Fibroblast of villous mesenchyme (primary cell): Measurements from ENCODE around the gene KCNIP4. TPM values are rescaled to one million over a fixed set of nuclear protein-coding genes. Genes with fewer than 3 reads are reported as not detected.

Experiments
- DNase-seq: peaks from one replicate; pipeline ENCODE4 v3.0.0-alpha.2; 2010; ENCODE audit warnings: low read depth
- H3K4me3 ChIP-seq: 2 replicates; pipeline ENCODE4 v1.5.1; 2011; ENCODE audit warnings: low read depth, mild to moderate bottlenecking, low read length
- total RNA-seq: library from RNA; depleted of rRNA; stranded (reverse); fragments of >200 nt; gene quantifications from 2 replicates; pipeline ENCODE4 v1.2.3, GENCODE V29; 2012
- TF ChIP-seq, protein P1 (sequence below): IDR thresholded peaks from 2 replicates; pipeline ENCODE4 v1.5.1; 2012; ENCODE audit warnings: low read depth, mild to moderate bottlenecking, low read length; ENCODE audit not compliant: insufficient read depth

Gene KCNIP4
- total RNA-seq, 1 donor: under 0.01 TPM

DNA sequence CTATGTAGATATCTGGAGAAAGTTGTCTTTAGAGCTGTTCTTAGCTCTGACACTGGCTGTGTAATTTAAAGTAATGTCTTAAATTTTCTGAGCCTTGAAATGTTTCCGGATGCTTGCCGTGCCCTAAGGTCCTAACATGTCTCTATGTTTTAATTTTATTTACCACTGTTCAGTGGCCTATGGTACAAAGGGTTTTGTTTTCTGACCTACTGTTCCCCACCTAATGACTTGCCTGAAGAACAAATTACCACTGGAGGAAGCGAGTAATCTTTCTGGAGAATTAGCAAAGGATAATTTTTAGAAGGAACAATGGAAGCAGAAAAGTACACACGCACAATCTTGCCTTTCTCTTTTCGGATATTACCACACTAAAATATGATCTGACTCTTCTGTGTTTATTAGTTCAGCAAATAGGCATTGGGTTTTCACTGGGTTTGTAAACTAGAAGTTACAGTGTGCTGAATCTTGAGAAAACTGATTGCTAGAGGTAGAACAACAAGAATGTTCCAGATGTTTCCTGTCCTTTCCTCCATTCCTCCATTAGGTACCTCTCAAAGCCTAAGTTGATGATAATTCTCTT, 812.4 kb downstream of the KCNIP4 start:
- TF ChIP-seq, protein P1, sequence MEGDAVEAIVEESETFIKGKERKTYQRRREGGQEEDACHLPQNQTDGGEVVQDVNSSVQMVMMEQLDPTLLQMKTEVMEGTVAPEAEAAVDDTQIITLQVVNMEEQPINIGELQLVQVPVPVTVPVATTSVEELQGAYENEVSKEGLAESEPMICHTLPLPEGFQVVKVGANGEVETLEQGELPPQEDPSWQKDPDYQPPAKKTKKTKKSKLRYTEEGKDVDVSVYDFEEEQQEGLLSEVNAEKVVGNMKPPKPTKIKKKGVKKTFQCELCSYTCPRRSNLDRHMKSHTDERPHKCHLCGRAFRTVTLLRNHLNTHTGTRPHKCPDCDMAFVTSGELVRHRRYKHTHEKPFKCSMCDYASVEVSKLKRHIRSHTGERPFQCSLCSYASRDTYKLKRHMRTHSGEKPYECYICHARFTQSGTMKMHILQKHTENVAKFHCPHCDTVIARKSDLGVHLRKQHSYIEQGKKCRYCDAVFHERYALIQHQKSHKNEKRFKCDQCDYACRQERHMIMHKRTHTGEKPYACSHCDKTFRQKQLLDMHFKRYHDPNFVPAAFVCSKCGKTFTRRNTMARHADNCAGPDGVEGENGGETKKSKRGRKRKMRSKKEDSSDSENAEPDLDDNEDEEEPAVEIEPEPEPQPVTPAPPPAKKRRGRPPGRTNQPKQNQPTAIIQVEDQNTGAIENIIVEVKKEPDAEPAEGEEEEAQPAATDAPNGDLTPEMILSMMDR: no peak
- no peak overlapping the region for H3K4me3 ChIP-seq
- DNase-seq: peak; percentile 5

DNA sequence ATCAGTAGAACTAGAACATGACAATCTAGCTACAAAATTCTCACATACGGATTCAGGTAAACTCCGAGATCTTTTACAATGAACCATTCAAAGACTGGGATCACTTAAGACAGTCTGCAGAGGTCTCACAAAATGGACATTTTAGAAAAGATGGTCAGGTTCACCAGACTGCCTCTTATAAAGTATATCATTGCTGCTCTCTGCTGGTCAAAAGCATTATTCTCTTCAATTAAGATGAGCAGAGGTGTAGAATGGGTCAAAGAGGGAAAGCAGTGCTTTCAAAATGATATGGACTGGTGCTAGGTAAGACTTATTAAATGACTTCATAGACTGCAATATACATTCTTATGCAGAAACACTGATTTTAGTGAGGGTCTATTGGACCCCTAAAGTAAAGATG, 813.6 kb downstream of the KCNIP4 start:
- DNase-seq: peak; percentile 50
- H3K4me3 ChIP-seq: no peak overlapping the region
- TF ChIP-seq, protein P1: peak; percentile 37

DNA sequence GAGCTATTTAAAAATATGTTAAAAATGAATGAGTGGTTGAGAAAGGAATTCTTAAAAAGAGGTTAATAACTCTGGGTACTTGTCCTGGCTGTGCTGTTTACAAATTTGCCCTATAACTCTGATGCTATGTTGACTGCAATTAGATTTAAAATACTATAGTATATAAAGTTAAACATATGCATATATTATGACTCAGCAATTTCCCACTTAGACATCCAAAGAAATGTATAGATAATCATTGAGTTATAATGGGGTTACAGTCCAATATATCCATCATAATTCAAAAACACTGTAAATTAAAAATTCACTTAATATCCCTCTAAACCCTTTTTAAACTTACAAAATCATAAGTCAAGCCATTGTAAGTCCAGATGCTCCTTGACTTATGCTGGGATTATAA, 818.0 kb downstream of the KCNIP4 start:
- DNase-seq: no peak
- TF ChIP-seq, protein P1: no peak
- no peak overlapping the region for H3K4me3 ChIP-seq

DNA sequence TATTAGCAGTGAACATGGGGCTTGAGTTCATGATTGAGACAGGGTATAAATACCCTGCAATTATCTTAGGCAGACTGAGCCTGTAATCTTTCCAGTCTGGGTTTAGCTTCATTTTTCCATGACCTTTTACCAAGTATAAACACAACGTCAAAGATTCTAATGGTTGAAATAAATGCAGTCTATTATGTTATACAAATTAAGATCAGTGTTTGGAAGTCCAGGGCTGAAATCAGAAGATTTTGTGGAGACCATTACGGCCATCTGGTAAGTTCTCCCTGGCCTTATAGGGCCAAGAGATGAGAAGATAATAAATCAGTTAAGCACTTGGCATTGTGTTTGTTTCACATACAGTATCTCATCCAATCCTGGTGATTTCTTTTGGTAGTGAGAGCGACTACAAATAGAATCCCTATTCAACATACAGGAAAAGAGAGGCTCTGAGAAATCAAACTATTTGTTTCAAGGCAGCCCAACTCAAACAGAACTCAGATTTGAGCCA, 822.5 kb downstream of the KCNIP4 start:
- TF ChIP-seq, protein P1: no peak
- no peak for DNase-seq
- H3K4me3 ChIP-seq: no peak overlapping the region

DNA sequence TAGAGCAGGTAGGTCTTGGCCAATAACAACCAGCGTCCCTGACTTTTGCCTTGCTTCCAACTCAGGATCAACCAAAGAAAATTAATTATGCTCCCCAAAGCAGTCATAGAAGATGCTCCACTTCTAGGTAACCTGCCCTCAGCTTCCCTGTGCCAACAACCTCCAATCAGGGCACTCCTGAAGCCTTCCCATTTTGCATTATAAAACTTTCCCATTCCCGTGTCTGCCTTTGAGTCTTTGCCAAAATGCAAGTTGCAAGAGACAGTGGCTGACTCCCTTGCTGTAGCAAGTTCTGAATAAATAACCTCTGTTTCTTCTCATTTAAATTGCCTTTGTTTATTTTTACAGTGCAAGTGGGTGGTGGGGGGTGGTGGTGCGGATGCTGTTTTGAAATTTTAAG, 830.3 kb downstream of the KCNIP4 start:
- no peak for DNase-seq
- no peak overlapping the region for H3K4me3 ChIP-seq
- TF ChIP-seq, protein P1: no peak

DNA sequence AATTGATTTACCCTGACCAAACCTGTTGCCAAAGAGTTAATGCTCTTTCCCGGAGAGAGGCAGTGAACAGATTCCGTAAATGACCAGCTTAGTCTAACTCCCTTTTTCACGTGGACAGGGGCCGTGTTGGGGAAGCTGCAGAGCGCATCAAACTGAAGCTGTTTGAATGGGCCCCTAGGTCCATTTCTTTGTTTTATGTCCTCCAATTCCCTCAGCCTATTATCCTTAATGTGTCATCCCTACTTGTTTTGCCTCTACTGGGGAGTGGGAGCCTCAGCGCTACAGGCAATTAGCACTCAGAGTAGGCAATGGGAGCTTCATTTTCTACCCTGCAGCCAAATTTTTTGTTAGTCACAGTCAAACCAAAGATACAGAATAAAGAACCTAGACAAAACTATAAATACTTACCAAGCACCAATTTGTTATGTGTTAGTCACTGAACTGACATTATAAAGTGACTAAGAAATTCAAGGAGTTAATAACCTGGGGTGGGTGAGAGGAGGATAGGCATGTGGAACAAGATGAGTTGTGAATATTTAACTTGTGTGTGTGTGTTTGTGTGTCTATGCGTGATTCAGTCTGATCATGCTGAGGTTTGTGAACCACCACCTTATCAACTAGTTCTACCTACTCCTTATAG, 830.9 kb downstream of the KCNIP4 start:
- DNase-seq: peak; percentile 12
- H3K4me3 ChIP-seq: no peak overlapping the region
- TF ChIP-seq, protein P1: no peak
